SK-N-SH (cell line): ENCODE measurements around the gene FAM131C. TPM values are rescaled to one million over a fixed set of nuclear protein-coding genes. Genes with fewer than 3 reads are reported as not detected.
"Not testable (repeated sequence)": the region's sequence is repeated elsewhere in the genome, so short reads cannot be mapped to it uniquely, and the experiment has no call there.

Source experiments
- CTCF ChIA-PET: fragments of 300-600, 350-600 bp; formaldehyde crosslinking; extraction: SDS; loops from one replicate; lab custom pipeline; 2021; lab: Yijun Ruan, JAX
- POLR2A ChIA-PET: fragments of 350-600 bp; sonication (Branson Sonifier 250); formaldehyde crosslinking; extraction: SDS; loops from one replicate; lab custom pipeline; 2020; ENCODE audit warnings: antibody characterized with exemption, inconsistent platforms; lab: Yijun Ruan, JAX
- DNase-seq: peaks from one replicate; pipeline ENCODE4 v3.0.0; 2012
- H2AFZ ChIP-seq: fragments of 200-600 bp; sonication (generic); 2 replicates; pipeline ENCODE4 v1.8.1; 2016; ENCODE audit warnings: antibody characterized with exemption, mild to moderate bottlenecking, low read depth
- H3F3A ChIP-seq: fragments of 200-600 bp; sonication (generic); replicated peaks from 2 replicates; pipeline ENCODE3; 2016; ENCODE audit warnings: antibody characterized with exemption, mild to moderate bottlenecking; ENCODE audit not compliant: insufficient read depth
- H3K27ac ChIP-seq, 2 experiments: fragments of 200-500 bp in 1 of 2; fragments of 200-600 bp in 1 of 2; sonication (Bioruptor generic) in 1 of 2; sonication (generic), shearing (Covaris generic) in 1 of 2; 2 replicates each; pipeline versions ENCODE4 v1.5.1 to v1.6.1; 2014 to 2016; ENCODE audit warnings: low read depth in 2 of 2, inconsistent platforms in 1 of 2, low read length in 1 of 2, mild to moderate bottlenecking in 1 of 2, mixed read lengths in 1 of 2
- H3K27me3 ChIP-seq: fragments of 200-600 bp; sonication (generic), shearing (Covaris generic); 2 replicates; pipeline ENCODE4 v1.6.1; 2016; ENCODE audit warnings: mixed run types; ENCODE audit not compliant: insufficient read depth
- H3K36me3 ChIP-seq, 2 experiments: fragments of 200-500 bp in 1 of 2; fragments of 200-600 bp in 1 of 2; sonication (Bioruptor generic) in 1 of 2; sonication (generic) in 1 of 2; replicated peaks in 1 of 2; 2 replicates each; pipeline versions ENCODE3 to v1.5.1; 2014 to 2016; ENCODE audit warnings: low read length in 1 of 2, mild to moderate bottlenecking in 1 of 2; ENCODE audit not compliant: insufficient read depth in 2 of 2, control insufficient read depth in 1 of 2
- H3K4me1 ChIP-seq, 2 experiments: fragments of 200-500 bp in 1 of 2; fragments of 200-600 bp in 1 of 2; sonication (Bioruptor generic) in 1 of 2; sonication (generic), shearing (Covaris generic) in 1 of 2; 2 replicates each; pipeline versions ENCODE4 v1.5.1 to v1.6.1; 2014 to 2016; ENCODE audit warnings: low read depth in 1 of 2, low read length in 1 of 2, mixed run types in 1 of 2; ENCODE audit not compliant: insufficient read depth in 2 of 2, control insufficient read depth in 1 of 2
- H3K4me2 ChIP-seq: fragments of 200-600 bp; sonication (generic), shearing (Covaris generic); 2 replicates; pipeline ENCODE4 v1.6.1; 2017; ENCODE audit warnings: mixed run types
- H3K4me3 ChIP-seq, 2 experiments: fragments of 200-500 bp in 1 of 2; fragments of 200-600 bp in 1 of 2; sonication (Bioruptor generic) in 1 of 2; sonication (generic), shearing (Covaris generic) in 1 of 2; 2 replicates each; pipeline versions ENCODE4 v1.5.1 to v1.8.1; 2014 to 2016; ENCODE audit warnings: low read depth in 2 of 2, inconsistent platforms in 1 of 2, low read length in 1 of 2, mild to moderate bottlenecking in 1 of 2, mixed read lengths in 1 of 2, moderate library complexity in 1 of 2
- H3K79me2 ChIP-seq: fragments of 200-600 bp; sonication (generic); 2 replicates; pipeline ENCODE4 v1.8.1; 2017; ENCODE audit warnings: mild to moderate bottlenecking; ENCODE audit not compliant: insufficient read depth
- H3K9ac ChIP-seq: fragments of 200-600 bp; sonication (generic); 2 replicates; pipeline ENCODE4 v1.6.1; 2017; ENCODE audit warnings: mixed run types
- H3K9me2 ChIP-seq: fragments of 200-600 bp; sonication (generic); 2 replicates; pipeline ENCODE4 v1.6.1; 2017; ENCODE audit warnings: mixed run types
- H3K9me3 ChIP-seq: fragments of 200-600 bp; sonication (generic); 2 replicates; pipeline ENCODE4 v1.6.1; 2017; ENCODE audit warnings: mixed run types, mild to moderate bottlenecking, moderate library complexity
- H4K20me1 ChIP-seq: fragments of 200-600 bp; sonication (generic); 2 replicates; pipeline ENCODE4 v1.6.1; 2017; ENCODE audit warnings: mild to moderate bottlenecking, mixed run types; ENCODE audit not compliant: insufficient read depth
- CHD2 ChIP-seq: fragments of 150-350 bp; IDR thresholded peaks from 2 replicates; pipeline ENCODE4 v1.6.1; 2018; ENCODE audit warnings: low read length; ENCODE audit not compliant: partially characterized antibody
- ELF1 ChIP-seq: IDR thresholded peaks from 2 replicates; pipeline ENCODE4 v1.4.0; 2012
- FOSL2 ChIP-seq: IDR thresholded peaks from 2 replicates; pipeline ENCODE4 v1.4.0; 2012; ENCODE audit warnings: low read depth, mild to moderate bottlenecking, moderate library complexity, borderline replicate concordance
- FOXJ3 ChIP-seq: sonication (generic); formaldehyde crosslinking; IDR thresholded peaks from 2 replicates; pipeline ENCODE4 v1.5.1; 2020; ENCODE audit warnings: mild to moderate bottlenecking, missing genetic modification reagents
- FOXM1 ChIP-seq: IDR thresholded peaks from 2 replicates; pipeline ENCODE4 v1.4.0; 2012; ENCODE audit warnings: low read depth, mild to moderate bottlenecking
- GABPA ChIP-seq: IDR thresholded peaks from 2 replicates; pipeline ENCODE4 v1.4.0; 2012; ENCODE audit warnings: low read depth, mild to moderate bottlenecking
- IRF3 ChIP-seq: fragments of 150-350 bp; IDR thresholded peaks from 2 replicates; pipeline ENCODE4 v1.6.1; 2016; ENCODE audit warnings: mild to moderate bottlenecking, low read depth, low read length
- MAX ChIP-seq: IDR thresholded peaks from 2 replicates; pipeline ENCODE4 v1.4.0; 2012; ENCODE audit warnings: low read depth
- MEF2A ChIP-seq: IDR thresholded peaks from 2 replicates; pipeline ENCODE4 v1.4.0; 2012; ENCODE audit warnings: low read depth, borderline replicate concordance
- MXI1 ChIP-seq: IDR thresholded peaks from 2 replicates; pipeline ENCODE4 v1.6.1; 2012; ENCODE audit warnings: mild to moderate bottlenecking, low read depth, low read length, improper control_type of control experiment
- POLR2AphosphoS5 ChIP-seq: IDR thresholded peaks from 2 replicates; pipeline ENCODE4 v1.6.1; 2012; ENCODE audit warnings: low read depth, low read length
- RAD21 ChIP-seq: IDR thresholded peaks from 2 replicates; pipeline ENCODE4 v1.6.1; 2012; ENCODE audit warnings: mild to moderate bottlenecking, low read length
- RFX5 ChIP-seq: IDR thresholded peaks from 2 replicates; pipeline ENCODE4 v1.6.1; 2012; ENCODE audit warnings: mild to moderate bottlenecking, improper control_type of control experiment, low read length
- SIN3A ChIP-seq: IDR thresholded peaks from 2 replicates; pipeline ENCODE4 v1.6.1; 2012; ENCODE audit warnings: low read depth, mild to moderate bottlenecking, low read length, moderate library complexity, borderline replicate concordance
- ZBTB33 ChIP-seq: IDR thresholded peaks from 2 replicates; pipeline ENCODE4 v1.4.0; 2012; ENCODE audit warnings: low read depth, borderline replicate concordance
- WGBS: methylation state at CpG from one replicate; pipeline ENCODE4 v1.1.6; 2017; ENCODE audit warnings: low lambda C conversion rate; 5-methylcytosine and 5-hydroxymethylcytosine counted together
- polyA plus RNA-seq, 3 experiments: library from polyadenylated mRNA; depleted of rRNA; stranded (reverse); fragments of >200 nt; gene quantifications; 2 replicates each; pipeline ENCODE4 v1.2.3, GENCODE V29; 2012

FAM131C gene
- polyA plus RNA-seq, 1 of the 3 experiments (the other 2 are of a cell fraction): 1.6 TPM

- ChIA-PET POLR2A (no interaction called here), CTCF (interaction anchor here (0.8 to 1.2 kb wide), 2 partner anchors 18 to 52 kb away, joined by 3 to 6 read pairs; no protein-coding TSS in a partner anchor)
- Histone ChIP-seq H3K27me3 (no peaks in the 10 kb centered on the region), H2AFZ (no peak overlapping the region), H3K9me2 (no peaks in the 10 kb centered on the region), H3K9ac (no peak overlapping the region), H3K27ac (no peak overlapping the region), H3K4me1 (no peaks in the 10 kb centered on the region; a peak in 1 of 4 replicates), H3K9me3 (no peaks in the 10 kb centered on the region), H3K4me2 (no peak overlapping the region), H3F3A (peaks cover 3% of the 10 kb centered on the region), H3K4me3 (no peak overlapping the region), H3K36me3 (no peaks in the 10 kb centered on the region), H3K79me2 (no peaks in the 10 kb centered on the region), H4K20me1 (no peaks in the 10 kb centered on the region)
- TF ChIP-seq GABPA: no peak
- TF ChIP-seq FOXJ3 (CRISPR knock-in tag): no peak
- no peak for TF ChIP-seq RFX5
- TF ChIP-seq IRF3: no peak
- no peak for TF ChIP-seq FOXM1
- no peak for TF ChIP-seq MAX
- no peak for TF ChIP-seq POLR2AphosphoS5
- TF ChIP-seq SIN3A: no peak
- TF ChIP-seq RAD21: no peak
- no peak for TF ChIP-seq MXI1
- no peak for TF ChIP-seq ZBTB33
- no peak for TF ChIP-seq FOSL2
- no peak for TF ChIP-seq CHD2
- TF ChIP-seq MEF2A: no peak
- no peak for TF ChIP-seq ELF1
- no peak for DNase-seq
- WGBS: 80% methylated on average over 1 of the region's 3 CpGs
These were observed 12.2 kb downstream of the FAM131C start for GRCh38 chr1:16061266-16061665.

GRCh38 chr1:16058394-16059120 is 14.9 kb downstream of the FAM131C start:
- H3K9ac ChIP-seq, H3K4me2 ChIP-seq, H3F3A ChIP-seq, H4K20me1 ChIP-seq, H3K4me3 ChIP-seq, H3K79me2 ChIP-seq, H3K9me3 ChIP-seq, H3K27me3 ChIP-seq, H3K4me1 ChIP-seq, H3K27ac ChIP-seq, H2AFZ ChIP-seq, H3K36me3 ChIP-seq, H3K9me2 ChIP-seq, POLR2A ChIA-PET, DNase-seq: not testable (repeated sequence)
- WGBS: 65% methylated on average over 12 of the region's 20 CpGs
- CTCF ChIA-PET: interaction anchor here (1.5 kb wide), 1 partner anchor 15 kb away, joined by 5 read pairs; the partner anchor contains the start of gene FAM131C

- not testable (repeated sequence) for DNase-seq
These were observed 16.0 kb downstream of the FAM131C start for GRCh38 chr1:16057314-16057915.

More at GRCh38 chr1:16057314-16057915, 16.0 kb downstream of the FAM131C start:
- H3K9me3 ChIP-seq, H3F3A ChIP-seq, POLR2A ChIA-PET, H4K20me1 ChIP-seq, H3K36me3 ChIP-seq, H3K27me3 ChIP-seq, H3K4me3 ChIP-seq, H3K4me1 ChIP-seq, H3K4me2 ChIP-seq, H2AFZ ChIP-seq, H3K9ac ChIP-seq, H3K9me2 ChIP-seq, H3K79me2 ChIP-seq, H3K27ac ChIP-seq: not testable (repeated sequence)
- 85% methylated on average over 6 of the region's 7 CpGs for WGBS
- CTCF ChIA-PET: interaction anchor here (0.6 to 3.9 kb wide), 7 partner anchors 9 to 270 kb away, joined by 3 to 24 read pairs (median 4); no protein-coding TSS in a partner anchor
